GM23338 (cell line): Measurements from ENCODE around the gene PDE4D. TPM values are rescaled to one million over a fixed set of nuclear protein-coding genes. Genes with fewer than 3 reads are reported as not detected.

Experiments used
- CREB1 ChIP-seq: fragments of 250-450 bp; sonication (Bioruptor Pico); IDR thresholded peaks from 2 replicates; pipeline ENCODE4 v1.5.0; 2020; ENCODE audit warnings: low read depth, mild to moderate bottlenecking, moderate library complexity
- EZH2 ChIP-seq: fragments of 200-600 bp; sonication (generic); IDR thresholded peaks from one replicate; pipeline ENCODE4 v1.8.0; 2017; ENCODE audit warnings: antibody characterized with exemption, mild to moderate bottlenecking, low read depth; ENCODE audit not compliant: unreplicated experiment
- JUNB ChIP-seq: IDR thresholded peaks from one replicate; pipeline ENCODE4 v1.6.1; 2016; ENCODE audit warnings: antibody characterized with exemption; ENCODE audit not compliant: unreplicated experiment
- POLR2AphosphoS5 ChIP-seq: IDR thresholded peaks from 2 replicates; pipeline ENCODE4 v1.6.1; 2016; ENCODE audit warnings: antibody characterized with exemption, low read depth
- ZNF331 ChIP-seq: fragments of 250-450 bp; sonication (Bioruptor Pico); IDR thresholded peaks from 2 replicates; pipeline ENCODE4 v1.5.0; 2020; ENCODE audit warnings: low read depth, mild to moderate bottlenecking, moderate library complexity
- polyA plus RNA-seq: library from polyadenylated mRNA; unstranded; fragments of >200 nt; fragmentation: Nextera tagmentation; extraction: Ambion mirVana; gene quantifications from 2 replicates; pipeline ENCODE4 v1.2.1, GENCODE V29; 2016
- total RNA-seq: library from RNA; depleted of rRNA; stranded (reverse); fragments of >200 nt; shearing (Covaris generic); gene quantifications from 2 replicates; pipeline ENCODE4 v1.2.3, GENCODE V29; 2014
- TF ChIP-seq, protein P1 (sequence below): fragments of 250-450 bp; sonication (Bioruptor Pico); IDR thresholded peaks from 2 replicates; pipeline ENCODE4 v1.5.0; 2020; ENCODE audit warnings: mild to moderate bottlenecking, moderate library complexity
- TF ChIP-seq, protein P2 (sequence below): IDR thresholded peaks from one replicate; pipeline ENCODE4 v1.6.1; 2018; ENCODE audit warnings: antibody characterized with exemption; ENCODE audit not compliant: unreplicated experiment

Gene PDE4D
- total and polyA plus RNA-seq, 2 experiments from 2014 or later, result 2.1 to 4.7 TPM

DNA sequence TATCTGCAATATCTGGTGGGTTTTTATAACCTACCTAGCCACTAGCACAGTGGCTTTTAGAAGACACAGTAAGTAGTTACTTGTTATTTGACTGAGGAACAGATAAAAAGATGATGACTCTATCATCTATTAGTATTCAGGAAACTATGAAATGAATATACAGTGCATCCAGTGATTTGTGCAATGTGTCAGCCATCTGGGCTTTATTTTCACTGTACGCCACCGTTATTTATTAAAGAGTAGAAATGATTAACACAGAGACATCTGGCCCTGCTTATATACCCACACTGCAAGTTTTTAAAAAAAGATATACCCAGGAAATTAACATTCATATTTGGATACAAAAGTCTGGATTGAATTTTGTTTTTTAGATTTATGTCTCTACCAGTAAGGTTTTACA lies 408.4 kb downstream of the PDE4D start (continued):
- TF ChIP-seq, protein P1, sequence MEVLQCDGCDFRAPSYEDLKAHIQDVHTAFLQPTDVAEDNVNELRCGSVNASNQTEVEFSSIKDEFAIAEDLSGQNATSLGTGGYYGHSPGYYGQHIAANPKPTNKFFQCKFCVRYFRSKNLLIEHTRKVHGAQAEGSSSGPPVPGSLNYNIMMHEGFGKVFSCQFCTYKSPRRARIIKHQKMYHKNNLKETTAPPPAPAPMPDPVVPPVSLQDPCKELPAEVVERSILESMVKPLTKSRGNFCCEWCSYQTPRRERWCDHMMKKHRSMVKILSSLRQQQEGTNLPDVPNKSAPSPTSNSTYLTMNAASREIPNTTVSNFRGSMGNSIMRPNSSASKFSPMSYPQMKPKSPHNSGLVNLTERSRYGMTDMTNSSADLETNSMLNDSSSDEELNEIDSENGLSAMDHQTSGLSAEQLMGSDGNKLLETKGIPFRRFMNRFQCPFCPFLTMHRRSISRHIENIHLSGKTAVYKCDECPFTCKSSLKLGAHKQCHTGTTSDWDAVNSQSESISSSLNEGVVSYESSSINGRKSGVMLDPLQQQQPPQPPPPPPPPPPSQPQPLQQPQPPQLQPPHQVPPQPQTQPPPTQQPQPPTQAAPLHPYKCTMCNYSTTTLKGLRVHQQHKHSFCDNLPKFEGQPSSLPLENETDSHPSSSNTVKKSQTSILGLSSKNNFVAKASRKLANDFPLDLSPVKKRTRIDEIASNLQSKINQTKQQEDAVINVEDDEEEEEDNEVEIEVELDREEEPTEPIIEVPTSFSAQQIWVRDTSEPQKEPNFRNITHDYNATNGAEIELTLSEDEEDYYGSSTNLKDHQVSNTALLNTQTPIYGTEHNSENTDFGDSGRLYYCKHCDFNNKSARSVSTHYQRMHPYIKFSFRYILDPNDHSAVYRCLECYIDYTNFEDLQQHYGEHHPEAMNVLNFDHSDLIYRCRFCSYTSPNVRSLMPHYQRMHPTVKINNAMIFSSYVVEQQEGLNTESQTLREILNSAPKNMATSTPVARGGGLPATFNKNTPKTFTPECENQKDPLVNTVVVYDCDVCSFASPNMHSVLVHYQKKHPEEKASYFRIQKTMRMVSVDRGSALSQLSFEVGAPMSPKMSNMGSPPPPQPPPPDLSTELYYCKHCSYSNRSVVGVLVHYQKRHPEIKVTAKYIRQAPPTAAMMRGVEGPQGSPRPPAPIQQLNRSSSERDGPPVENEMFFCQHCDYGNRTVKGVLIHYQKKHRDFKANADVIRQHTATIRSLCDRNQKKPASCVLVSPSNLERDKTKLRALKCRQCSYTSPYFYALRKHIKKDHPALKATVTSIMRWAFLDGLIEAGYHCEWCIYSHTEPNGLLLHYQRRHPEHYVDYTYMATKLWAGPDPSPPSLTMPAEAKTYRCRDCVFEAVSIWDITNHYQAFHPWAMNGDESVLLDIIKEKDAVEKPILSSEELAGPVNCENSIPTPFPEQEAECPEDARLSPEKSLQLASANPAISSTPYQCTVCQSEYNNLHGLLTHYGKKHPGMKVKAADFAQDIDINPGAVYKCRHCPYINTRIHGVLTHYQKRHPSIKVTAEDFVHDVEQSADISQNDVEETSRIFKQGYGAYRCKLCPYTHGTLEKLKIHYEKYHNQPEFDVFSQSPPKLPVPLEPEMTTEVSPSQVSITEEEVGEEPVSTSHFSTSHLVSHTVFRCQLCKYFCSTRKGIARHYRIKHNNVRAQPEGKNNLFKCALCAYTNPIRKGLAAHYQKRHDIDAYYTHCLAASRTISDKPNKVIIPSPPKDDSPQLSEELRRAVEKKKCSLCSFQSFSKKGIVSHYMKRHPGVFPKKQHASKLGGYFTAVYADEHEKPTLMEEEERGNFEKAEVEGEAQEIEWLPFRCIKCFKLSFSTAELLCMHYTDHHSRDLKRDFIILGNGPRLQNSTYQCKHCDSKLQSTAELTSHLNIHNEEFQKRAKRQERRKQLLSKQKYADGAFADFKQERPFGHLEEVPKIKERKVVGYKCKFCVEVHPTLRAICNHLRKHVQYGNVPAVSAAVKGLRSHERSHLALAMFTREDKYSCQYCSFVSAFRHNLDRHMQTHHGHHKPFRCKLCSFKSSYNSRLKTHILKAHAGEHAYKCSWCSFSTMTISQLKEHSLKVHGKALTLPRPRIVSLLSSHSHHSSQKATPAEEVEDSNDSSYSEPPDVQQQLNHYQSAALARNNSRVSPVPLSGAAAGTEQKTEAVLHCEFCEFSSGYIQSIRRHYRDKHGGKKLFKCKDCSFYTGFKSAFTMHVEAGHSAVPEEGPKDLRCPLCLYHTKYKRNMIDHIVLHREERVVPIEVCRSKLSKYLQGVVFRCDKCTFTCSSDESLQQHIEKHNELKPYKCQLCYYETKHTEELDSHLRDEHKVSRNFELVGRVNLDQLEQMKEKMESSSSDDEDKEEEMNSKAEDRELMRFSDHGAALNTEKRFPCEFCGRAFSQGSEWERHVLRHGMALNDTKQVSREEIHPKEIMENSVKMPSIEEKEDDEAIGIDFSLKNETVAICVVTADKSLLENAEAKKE (CRISPR knock-in tag), result no peak
- TF ChIP-seq EZH2, result no peak
- TF ChIP-seq, protein P2, sequence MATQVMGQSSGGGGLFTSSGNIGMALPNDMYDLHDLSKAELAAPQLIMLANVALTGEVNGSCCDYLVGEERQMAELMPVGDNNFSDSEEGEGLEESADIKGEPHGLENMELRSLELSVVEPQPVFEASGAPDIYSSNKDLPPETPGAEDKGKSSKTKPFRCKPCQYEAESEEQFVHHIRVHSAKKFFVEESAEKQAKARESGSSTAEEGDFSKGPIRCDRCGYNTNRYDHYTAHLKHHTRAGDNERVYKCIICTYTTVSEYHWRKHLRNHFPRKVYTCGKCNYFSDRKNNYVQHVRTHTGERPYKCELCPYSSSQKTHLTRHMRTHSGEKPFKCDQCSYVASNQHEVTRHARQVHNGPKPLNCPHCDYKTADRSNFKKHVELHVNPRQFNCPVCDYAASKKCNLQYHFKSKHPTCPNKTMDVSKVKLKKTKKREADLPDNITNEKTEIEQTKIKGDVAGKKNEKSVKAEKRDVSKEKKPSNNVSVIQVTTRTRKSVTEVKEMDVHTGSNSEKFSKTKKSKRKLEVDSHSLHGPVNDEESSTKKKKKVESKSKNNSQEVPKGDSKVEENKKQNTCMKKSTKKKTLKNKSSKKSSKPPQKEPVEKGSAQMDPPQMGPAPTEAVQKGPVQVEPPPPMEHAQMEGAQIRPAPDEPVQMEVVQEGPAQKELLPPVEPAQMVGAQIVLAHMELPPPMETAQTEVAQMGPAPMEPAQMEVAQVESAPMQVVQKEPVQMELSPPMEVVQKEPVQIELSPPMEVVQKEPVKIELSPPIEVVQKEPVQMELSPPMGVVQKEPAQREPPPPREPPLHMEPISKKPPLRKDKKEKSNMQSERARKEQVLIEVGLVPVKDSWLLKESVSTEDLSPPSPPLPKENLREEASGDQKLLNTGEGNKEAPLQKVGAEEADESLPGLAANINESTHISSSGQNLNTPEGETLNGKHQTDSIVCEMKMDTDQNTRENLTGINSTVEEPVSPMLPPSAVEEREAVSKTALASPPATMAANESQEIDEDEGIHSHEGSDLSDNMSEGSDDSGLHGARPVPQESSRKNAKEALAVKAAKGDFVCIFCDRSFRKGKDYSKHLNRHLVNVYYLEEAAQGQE, result no peak
- no peak for TF ChIP-seq POLR2AphosphoS5
- TF ChIP-seq CREB1, result no peak
- no peak for TF ChIP-seq JUNB
- TF ChIP-seq ZNF331 (CRISPR knock-in tag), result no peak
